Cardiac fibroblast (primary cell): ENCODE measurements around the gene IL20RA.

Experiments
- DNase-seq, 2 donors: peaks; one replicate each; pipeline versions ENCODE4 v3.0.0 to v3.0.0-alpha.2; 2010; ENCODE audit warnings: low read depth in 2 of 2
- H3K4me3 ChIP-seq, 2 donors: replicated peaks in 1 of 2; 1 replicate in 1 of 2; 2 replicates in 1 of 2; pipeline ENCODE4 v1.5.1; 2011; ENCODE audit warnings: low read depth in 2 of 2, low read length in 2 of 2, mild to moderate bottlenecking in 2 of 2, moderate library complexity in 1 of 2
- CTCF ChIP-seq: IDR thresholded peaks from one replicate; pipeline ENCODE4 v1.5.1; 2011; ENCODE audit warnings: low read depth, mild to moderate bottlenecking, low read length, inconsistent platforms

Gene IL20RA

GRCh38 chr6:137010128-137010718 is 34.5 kb downstream of the IL20RA start:
- no peak for TF ChIP-seq CTCF
- DNase-seq = no peak

GRCh38 chr6:137008204-137008603 is 36.6 kb downstream of the IL20RA start:
- TF ChIP-seq CTCF = no peak
- H3K4me3 ChIP-seq = no peak overlapping the region
- DNase-seq = no peak

More at GRCh38 chr6:137010128-137010718, 34.5 kb downstream of the IL20RA start:
- no peak overlapping the region for H3K4me3 ChIP-seq

- H3K4me3 ChIP-seq = no peak overlapping the region
- TF ChIP-seq CTCF = no peak
- no peak for DNase-seq
Observed at GRCh38 chr6:137006056-137006455, 38.7 kb downstream of the IL20RA start.

GRCh38 chr6:137005073-137005472 is 39.7 kb downstream of the IL20RA start:
- TF ChIP-seq CTCF = no peak
- no peak overlapping the region for H3K4me3 ChIP-seq
- no peak for DNase-seq

GRCh38 chr6:137002505-137002904 is 42.3 kb downstream of the IL20RA start:
- no peak for TF ChIP-seq CTCF
- no peak for DNase-seq

GRCh38 chr6:137001977-137002302 is 42.8 kb downstream of the IL20RA start:
- no peak for DNase-seq
- H3K4me3 ChIP-seq = no peak overlapping the region
- TF ChIP-seq CTCF = no peak

More at GRCh38 chr6:137002505-137002904, 42.3 kb downstream of the IL20RA start:
- no peak overlapping the region for H3K4me3 ChIP-seq

- TF ChIP-seq CTCF = no peak
- H3K4me3 ChIP-seq = no peak overlapping the region
- DNase-seq = no peak
Observed at GRCh38 chr6:137001299-137001976, 43.3 kb downstream of the IL20RA start.
